ENCODE results near the gene GCC2.
"Not testable (repeated sequence)": the region's sequence is repeated elsewhere in the genome, so short reads cannot be mapped to it uniquely, and the experiment has no call there.

The GCC2 gene

DNA sequence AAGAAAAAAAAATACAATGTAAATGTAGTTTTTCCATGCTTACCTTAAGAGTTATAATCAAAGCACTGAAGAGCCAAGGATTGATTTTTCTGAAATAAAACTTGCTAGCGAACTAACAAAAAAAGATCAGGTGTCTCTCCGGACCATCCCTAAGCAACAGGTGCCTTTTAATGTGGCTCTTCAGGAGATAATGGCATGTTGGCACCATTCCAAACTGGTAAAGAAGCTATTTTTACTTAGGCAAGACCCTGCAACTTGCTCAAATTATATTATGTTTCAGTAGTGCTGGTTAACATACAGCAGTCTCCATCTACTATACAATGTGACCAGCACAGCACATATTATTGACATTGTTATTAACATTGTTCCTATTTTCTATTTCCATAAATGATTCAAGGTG lies 2.3 kb upstream of the GCC2 start:
- no peak for DNase-seq

DNA sequence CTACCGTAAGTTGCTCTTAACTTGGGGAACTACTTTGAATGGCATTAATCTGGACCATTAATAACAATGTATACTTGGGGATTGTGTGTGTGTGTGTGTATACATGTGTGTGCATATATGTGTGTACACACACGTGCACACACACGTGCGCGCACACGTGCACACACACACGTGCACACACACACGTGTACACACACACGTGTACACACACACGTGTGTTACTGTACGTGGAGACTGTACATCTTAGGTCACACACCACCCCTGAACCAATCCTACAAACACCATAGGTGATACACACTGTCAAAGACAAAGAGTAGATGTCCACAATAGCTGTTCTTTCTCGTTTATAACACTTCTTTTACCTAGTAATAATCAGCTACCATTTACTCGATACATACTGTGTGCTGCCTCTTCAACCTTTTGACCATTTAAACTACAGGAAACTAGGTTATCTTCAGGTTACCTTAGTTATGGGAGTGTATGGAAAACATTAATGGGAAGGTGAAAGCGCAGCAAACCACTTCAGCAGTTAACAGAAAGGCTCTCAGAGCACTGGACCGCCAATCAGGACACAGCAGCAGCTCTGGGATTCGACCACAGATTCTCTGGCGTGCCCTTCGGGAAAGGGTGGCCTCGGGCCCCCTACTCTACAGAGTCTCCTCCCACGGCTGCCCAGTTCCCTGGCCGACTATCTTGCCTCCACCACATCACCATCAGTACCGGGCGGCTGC lies 894 bp upstream of the GCC2 start:
- no peak for DNase-seq

DNA sequence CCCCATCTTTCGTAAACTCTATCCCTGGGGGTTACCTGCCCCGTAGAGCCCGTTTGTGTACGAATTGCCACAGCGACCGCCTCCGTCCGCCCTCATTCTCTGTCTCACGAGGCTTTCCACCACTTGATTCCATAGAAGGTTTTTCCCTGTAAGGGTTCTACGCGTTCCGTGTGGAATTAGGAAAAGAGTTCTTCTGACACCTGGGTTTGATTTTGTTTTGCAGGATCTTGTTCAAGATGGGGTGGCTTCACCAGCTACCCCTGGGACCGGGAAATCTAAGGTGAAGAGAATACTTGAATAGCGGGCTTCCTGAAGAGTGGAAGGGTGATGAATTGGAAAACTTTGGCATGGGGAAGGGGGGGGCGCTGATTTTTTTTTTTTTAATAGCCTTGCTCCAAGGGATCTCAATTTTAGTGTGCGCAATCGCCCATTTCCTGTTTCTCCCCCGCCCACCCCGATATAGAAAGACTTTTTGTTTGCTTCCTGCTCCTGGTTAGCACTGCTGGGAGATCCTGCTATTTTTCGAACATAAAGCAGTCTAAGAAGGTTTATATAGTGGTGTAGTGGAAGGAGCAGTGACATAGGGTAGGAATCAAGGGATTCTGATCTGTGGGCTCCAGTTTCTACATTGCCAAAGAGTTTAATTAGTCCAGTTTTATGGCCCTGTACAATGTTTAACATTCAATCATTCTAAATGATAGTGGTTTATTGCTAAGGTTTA lies 564 bp downstream of the GCC2 start:
- DNase-seq: no peak

DNA sequence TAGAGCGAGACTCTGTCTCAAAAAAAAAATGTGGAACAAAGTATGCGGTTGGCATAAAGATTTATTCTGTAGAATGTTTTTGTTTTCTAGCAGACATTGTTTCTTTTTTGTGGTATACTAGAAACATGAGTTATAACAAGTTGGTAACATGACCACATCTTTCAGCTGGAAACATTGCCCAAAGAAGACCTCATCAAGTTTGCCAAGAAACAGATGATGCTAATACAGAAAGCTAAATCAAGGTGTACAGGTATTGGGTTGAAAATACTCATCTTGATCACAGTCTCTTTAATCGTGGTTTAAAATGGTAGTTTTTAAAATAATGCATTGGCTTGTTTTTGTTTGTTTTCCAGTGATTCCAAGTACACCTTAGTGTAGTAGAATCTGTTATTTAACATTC lies 1.9 kb downstream of the GCC2 start:
- DNase-seq: no peak

DNA sequence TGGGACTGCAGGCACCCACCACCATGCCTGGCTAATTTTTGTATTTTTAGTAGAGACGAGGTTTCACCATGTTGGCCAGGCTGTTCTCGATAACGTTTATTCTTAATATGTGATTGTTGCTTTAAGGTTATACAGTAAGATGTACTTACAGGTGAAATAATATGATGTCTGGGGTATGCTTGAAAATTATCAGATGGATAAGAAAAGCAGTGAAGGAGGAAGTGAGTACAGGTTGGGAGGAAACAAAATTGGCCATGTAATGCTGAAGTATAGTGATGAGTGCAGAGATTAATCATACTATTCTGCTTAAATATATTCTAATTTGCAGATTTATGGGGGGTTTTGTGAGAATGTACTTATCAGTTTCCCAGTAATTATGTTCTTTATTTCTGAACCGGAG lies 3.0 kb downstream of the GCC2 start:
- no peak for DNase-seq

DNA sequence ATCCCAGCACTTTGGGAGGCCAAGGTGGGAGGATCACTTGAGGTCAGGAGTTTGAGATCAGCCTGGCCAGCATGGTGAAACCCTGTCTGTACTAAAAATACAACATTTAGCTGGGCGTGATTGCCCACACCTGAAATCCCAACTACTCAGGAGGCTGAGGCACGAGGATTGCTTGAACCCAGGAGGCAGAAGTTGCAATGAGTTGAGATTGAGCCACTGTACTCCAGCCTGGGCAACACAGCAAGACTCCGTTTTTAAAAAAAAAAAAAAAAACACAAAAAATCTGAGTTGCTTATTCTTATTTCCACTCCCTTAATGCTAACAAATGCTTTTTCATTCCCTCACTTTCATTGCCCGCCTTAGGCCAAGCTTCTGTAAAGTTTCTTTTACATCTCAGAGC lies 4.5 kb downstream of the GCC2 start:
- DNase-seq: not testable (repeated sequence)

DNA sequence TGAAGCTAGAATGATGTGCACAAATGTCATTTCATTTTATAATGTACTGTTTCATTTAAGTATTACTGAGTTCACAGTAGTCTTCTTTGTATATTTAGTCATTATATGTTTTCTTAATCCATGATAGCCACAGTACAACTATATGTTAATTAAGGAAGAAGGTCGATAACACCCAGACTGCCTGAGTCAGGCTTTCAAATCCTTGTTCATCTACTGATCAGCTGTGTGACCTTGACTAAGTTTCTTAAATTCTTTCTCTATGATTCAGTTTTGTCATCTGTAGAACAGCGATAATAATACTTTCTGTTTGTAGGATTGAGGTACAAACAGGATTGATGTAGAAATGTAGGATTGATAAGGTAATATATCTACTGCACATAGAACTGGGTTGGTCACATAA lies 5.4 kb downstream of the GCC2 start:
- no peak for DNase-seq

DNA sequence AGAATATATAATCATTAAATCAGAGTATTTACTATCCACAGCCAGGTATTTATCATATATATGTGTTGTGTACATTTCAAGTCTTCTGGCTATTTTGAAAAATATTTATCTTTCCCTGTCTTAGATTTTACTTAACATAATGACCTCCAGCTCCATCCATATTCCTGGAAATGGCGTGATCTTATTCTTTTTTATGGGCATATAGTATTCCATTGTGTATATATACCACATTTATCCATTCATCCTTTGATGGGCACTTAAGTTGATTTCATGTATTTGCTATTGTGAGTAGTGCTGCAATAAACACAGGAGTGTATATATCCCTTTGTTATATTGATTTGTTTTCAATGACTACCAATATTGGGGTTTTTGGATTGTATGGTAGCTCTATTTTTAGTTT lies 6.6 kb downstream of the GCC2 start:
- DNase-seq: no peak

DNA sequence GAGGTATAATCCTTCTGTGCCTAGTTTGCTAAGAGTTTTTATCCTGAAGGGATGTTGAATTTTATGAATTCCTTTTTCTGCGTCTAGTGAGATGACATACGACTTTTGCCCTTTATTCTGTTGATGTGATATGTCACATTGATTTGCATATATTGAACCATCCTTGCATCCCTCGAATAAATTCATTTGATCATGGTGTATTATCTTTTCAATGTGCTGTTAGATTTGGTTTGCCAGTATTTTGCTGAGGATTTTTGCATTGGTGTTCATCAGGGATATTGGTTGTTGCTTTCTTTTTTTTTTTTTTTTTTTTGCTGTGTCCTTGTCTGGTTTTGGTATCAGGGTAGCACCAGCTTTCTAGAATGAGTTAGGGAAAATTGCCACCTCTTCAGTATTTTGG lies 9.1 kb downstream of the GCC2 start:
- DNase-seq: no peak

DNA sequence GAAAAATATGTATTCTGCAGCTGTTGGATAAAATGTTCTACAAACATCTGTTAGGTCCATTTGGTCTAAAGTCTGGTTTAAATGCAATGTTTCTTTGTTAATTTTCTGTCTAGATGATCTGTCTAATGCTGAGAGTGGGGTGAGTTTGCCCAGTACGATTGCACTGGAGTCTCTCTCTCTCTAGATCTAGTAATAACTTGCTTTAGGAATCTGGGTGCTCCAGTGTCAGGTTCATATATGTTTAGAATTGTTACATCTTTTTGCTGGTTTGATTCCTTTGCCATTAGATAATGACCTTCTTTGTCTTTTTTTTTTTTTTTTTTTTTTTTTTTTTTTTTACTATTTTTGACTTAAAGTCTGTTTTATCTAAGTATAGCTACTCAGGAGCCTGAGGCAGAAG lies 10.4 kb downstream of the GCC2 start:
- no peak for DNase-seq

DNA sequence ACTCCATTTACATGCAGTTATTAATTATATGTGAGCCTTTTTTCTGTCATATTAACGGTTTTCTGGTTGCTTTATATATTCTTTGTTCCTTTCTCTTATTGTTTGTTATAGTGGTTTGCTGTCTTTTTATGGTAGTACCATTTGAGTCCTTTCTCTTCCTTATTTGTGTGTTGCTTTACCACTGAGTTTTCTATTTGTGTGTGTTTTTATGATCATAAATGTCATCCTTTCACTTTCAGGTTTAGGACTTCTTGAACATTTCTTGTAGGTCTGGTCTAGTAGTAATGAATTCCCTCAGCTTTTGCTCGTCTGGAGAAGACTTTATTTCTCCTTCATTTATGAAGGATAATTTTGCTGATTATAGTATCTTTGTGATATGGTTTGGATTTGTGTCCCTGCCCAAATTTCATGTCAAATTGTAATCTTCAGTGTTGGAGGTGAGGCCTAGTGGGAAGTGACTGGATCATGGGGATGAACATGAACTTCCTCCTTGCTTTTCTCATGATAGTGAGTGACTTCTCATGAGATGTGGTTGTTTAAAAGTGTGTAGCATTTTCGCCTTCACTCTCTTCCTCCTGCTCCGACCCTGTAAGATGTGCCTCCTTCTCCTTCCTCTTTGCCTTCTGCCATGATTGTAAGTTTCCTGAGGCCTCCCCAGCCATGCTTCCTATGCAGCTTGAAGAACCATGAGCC lies 11.5 kb downstream of the GCC2 start:
- DNase-seq: no peak

DNA sequence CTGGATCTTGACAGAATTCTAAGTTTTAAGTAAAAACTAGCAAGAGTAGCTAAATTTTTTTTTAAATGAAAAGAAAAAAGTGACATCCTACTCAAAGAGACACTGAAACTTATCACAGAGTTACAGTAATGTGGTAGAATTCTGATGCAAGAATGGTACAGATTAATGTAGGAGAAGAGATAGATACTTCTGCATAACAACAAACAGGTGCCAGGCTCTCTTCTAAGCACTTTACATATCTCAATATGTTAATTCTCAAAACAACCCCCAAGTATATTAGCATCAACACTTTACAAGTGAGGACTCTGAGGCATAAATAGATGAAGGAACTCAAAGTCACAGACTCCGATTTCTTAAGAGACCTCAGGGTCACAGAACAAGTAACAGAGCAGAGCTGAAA lies 28.1 kb downstream of the GCC2 start:
- no peak for DNase-seq

DNA sequence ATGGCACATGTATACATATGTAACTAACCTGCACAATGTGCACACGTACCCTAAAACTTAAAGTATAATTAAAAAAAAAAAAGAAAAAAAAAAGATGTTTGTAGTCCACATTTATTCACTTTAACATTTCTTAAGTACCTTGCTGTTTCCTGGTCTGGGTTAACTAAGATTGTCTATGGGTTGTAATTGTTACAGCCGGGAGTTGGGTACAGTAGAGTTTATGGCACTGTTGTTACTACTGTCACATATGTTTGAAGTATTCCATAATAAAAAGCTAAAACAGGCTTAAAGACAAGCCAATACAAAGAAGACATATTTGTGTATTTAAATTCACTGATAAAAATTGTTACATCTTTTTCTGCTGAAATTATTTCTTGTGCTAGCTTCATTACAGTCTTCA lies 36.2 kb downstream of the GCC2 start:
- DNase-seq: no peak

DNA sequence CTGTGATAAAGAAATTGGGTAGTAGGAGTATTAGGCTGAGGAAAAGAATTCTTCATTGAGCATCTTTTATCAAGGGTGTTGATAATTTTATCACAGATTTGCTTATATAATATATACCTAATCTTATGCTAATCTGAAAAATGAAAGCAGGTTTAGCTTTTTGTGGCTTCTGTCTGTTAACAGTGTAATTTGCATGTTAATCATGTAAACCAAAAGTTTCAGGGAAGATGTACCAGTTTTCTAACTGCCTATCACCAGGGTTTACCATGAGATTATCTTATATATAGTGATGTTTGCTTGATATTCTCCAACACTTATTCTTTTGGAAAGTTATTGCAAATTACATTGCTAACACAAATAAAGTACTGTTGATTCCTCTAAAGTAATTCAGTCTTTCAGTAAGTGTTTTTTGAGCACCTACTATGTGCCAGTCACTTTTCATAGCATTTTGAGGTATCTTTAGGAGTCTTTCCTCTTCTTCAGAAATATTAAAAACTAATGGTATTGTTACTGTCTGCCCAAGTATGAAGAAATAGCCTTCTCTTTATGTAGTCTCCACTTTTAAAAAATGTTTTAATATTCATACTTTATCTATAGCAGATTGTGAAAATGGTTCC lies 41.6 kb downstream of the GCC2 start:
- DNase-seq: no peak

DNA sequence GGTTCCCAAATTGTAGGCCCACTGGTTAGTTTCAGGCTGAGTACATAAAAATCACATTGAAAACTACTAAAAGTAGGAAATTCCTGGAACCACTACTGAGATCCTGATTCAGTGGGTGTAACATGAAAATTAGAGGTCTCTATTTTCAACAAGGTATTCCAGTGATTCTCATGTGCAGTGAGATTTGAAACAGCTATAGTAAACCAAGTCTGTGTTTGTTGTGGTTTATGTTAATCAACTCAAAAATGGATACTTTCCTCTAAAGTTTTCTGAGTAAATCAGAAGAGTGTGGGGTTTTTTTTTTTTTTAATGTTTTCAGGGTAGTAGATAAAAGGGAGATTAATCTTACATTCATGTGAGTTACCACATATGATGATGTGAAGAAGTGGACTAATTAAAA lies 42.8 kb downstream of the GCC2 start:
- no peak for DNase-seq

DNA sequence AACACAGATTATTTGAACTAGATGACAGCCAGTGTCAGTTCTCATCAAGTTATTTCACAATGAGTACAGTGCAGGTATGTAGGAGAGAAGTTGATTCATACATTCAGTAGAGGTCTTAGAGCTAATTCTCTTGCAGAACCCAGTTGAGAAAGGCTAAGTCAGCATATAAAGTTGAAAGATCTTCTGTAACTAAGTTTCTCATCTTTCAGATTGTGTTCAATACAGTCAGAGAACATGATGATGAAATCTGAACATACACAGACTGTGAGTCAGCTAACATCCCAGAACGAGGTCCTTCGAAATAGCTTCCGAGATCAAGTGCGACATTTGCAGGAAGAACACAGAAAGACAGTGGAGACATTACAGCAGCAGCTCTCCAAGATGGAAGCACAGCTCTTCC lies 43.4 kb downstream of the GCC2 start:
- DNase-seq: no peak

DNA sequence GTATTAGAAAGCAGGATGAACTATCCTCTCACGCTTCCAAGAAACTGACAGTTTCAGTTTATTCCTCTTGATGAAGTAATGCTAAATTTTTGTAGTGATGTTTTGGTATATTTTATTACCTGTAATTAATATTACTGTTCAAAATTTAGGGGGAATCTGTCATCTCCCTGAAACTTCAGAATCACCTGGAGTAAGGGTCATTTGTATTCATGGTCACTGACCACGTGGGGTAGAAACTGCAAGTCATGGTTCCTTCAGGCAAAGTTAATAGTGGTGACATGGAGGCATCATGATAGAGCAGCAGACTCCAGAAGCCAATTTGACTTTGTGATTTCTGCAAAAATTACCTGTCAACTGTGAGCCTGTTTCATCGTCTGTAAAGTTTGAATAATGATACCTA lies 47.2 kb downstream of the GCC2 start:
- DNase-seq: not testable (repeated sequence)

DNA sequence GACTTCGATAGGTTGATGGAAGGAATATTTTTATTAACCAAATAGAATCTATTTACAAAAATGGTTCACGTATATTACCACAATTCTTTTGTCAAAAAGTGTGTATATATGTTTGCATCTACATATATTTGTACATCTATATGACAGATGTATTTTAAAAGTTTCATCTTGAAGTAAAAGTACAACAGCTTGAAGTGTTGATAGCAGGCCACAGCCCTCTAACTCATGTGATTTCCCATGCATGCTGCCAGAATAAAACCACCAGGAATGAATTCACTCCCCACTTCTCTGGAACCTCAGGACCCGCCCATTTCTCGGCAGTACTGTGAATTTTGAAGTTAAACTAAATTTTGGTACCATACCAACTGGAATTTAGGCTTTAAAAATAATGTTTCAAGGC lies 58.6 kb downstream of the GCC2 start:
- not testable (repeated sequence) for DNase-seq

DNA sequence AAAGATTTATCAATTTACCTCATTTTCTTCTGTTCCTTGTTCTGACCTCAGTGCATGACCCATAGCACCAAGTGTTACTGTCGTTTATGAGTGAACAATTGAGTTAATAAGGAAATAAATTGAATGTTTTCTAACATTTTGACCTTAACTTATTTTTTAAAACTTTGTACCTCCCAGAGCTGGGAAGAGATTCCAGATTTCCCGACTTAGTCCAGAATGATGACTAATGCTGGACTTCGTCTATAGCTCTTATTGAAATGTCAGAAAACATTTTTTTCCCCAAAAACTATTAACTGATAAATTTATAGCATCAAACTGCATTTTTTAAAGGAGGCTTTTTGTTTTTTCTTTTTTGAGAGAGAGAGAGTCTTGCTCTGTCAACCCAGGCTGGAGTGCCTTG lies 63.4 kb downstream of the GCC2 start:
- DNase-seq: not testable (repeated sequence)

DNA sequence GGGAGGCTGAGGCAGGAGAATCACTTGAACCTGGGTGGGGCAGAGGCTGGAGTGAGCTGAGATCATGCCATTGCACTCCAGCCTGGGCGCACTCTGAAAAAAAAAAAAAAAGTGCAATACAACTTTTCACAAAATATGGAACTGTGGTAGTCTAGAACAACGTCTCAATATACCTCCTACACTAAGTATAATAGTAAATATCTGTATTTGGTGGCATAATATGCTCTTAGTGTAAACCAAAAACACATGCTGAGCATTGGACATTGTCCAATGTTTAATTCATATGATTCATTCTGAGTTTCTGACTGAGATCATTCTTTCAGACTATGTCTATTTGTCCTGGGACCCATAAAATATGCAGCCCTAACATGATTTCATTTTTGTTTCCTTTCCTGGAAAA lies 65.5 kb downstream of the GCC2 start:
- DNase-seq: not testable (repeated sequence)

DNA sequence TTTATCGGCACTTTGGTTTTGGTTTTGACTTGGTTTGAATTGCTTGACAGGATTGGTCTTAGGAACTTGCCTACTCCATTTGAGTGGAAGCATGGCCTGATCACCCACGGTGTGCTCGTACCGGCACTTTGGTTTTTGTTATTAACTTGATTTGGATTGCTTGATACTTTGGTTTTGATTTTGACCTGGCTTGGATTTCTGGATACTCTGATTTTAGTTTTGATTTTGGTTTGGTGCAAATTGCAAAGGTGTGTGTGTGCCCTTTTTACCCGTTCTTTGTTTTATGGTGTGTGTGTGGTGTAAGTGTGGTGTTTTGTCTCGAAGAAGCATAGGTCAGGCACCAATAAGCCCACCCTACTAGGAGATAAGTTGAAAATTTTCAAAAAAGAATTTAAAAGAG lies 75.7 kb downstream of the GCC2 start:
- DNase-seq: not testable (repeated sequence)

DNA sequence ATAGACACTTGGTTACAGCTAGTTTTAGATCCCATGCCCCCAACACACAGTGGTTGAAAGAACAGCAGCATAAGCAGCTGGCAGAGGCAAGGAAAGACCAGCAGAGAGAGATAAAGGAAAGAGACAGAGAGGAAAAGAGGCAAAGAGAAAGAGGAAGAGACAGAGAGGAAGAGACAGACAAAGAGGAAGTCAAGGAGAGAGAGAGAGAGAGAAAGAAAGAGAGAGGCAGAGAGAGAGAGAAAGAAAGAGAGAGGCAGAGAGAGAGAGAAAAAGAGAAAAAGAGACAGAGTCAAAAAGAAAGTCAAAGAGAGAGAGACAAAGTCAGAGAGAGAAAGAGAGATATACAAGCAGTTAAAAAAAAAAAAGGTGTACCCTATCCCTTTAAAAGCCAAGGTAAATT lies 76.3 kb downstream of the GCC2 start:
- DNase-seq: not testable (repeated sequence)

DNA sequence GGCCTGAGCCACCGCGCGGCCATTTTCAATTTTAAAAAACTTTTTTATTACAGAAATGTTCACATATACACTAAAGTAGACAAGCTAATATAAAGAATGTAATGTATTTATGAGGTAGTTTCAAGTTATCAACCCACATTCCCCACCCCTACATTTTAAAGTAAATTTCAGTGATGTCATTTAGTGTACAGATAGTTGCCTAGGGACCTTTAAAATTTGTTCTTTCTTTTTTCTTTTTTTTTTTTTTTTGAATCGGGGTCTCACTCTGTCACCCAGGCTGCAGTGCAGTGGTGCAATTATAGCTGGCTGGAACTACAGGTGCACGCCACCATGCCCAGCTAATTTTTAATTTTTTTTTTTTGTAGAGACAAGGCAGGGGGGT lies 82.7 kb downstream of the GCC2 start:
- DNase-seq: no peak
